ENCODE results near the gene ADCY2.

- TF ChIP-seq, protein P1, sequence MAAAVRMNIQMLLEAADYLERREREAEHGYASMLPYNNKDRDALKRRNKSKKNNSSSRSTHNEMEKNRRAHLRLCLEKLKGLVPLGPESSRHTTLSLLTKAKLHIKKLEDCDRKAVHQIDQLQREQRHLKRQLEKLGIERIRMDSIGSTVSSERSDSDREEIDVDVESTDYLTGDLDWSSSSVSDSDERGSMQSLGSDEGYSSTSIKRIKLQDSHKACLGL (CRISPR knock-in tag; IDR thresholded peaks at IDR 0.05) = no peak
- no peak for TF ChIP-seq ZNF317 (CRISPR knock-in tag; IDR thresholded peaks at IDR 0.05)
Measured at GRCh38 chr5:7728076-7728475, 332.1 kb downstream of the ADCY2 start.
